Inflammatory macrophage (primary cell): ENCODE results near the gene CHPF2.

Experiments used
- DNase-seq, 2 donors: peaks; one replicate each; pipeline ENCODE4 v3.0.0-alpha.2; 2020 to 2022
- total RNA-seq, 18 experiments: gene quantifications; one replicate each; lab custom pipeline; 2026; ENCODE audit warnings: mixed read lengths in 6 of 18, inconsistent platforms in 2 of 18; lab: John Stamatoyannopoulos, UW

CHPF2 gene
- 31.2 to 125 (median 73.7) reads per million in 18 experiments for total RNA-seq

GRCh38 chr7:151232091-151232916, at the start of gene CHPF2:
Gene CHPF2, plus strand, starts transcription at chr7:151232483. Its CDS starts 1,529 bp downstream, at chr7:151234012.
- peak; percentile 90 to 93 for DNase-seq

GRCh38 chr7:151185762-151186639, 46.3 kb upstream of the CHPF2 start:
- DNase-seq: no peak

GRCh38 chr7:151186640-151187408, 45.5 kb upstream of the CHPF2 start, which contains the start of gene ASB10:
Gene ASB10, minus strand, starts transcription at chr7:151187250. Its CDS starts 120 bp downstream, at chr7:151187130.
- no peak for DNase-seq

GRCh38 chr7:151187409-151188251, 44.7 kb upstream of the CHPF2 start:
- DNase-seq: no peak

- DNase-seq: no peak
Measured at GRCh38 chr7:151188252-151188542, 44.1 kb upstream of the CHPF2 start.

GRCh38 chr7:151189038-151189437, 43.2 kb upstream of the CHPF2 start:
- DNase-seq: no peak

GRCh38 chr7:151191544-151191943, 40.7 kb upstream of the CHPF2 start:
- no peak for DNase-seq

GRCh38 chr7:151192002-151192539, 40.2 kb upstream of the CHPF2 start:
- no peak for DNase-seq

- no peak for DNase-seq
Measured at GRCh38 chr7:151193203-151193978, 38.9 kb upstream of the CHPF2 start.

- DNase-seq: no peak
Measured at GRCh38 chr7:151194188-151194587, 38.1 kb upstream of the CHPF2 start.

GRCh38 chr7:151195616-151196450, 36.5 kb upstream of the CHPF2 start:
- DNase-seq: no peak

- no peak for DNase-seq
Measured at GRCh38 chr7:151197932-151198331, 34.4 kb upstream of the CHPF2 start.

GRCh38 chr7:151198945-151199848, 33.1 kb upstream of the CHPF2 start:
- no peak for DNase-seq

GRCh38 chr7:151201344-151201743, 30.9 kb upstream of the CHPF2 start:
- no peak for DNase-seq

- no peak for DNase-seq
Measured at GRCh38 chr7:151201751-151202150, 30.5 kb upstream of the CHPF2 start.

GRCh38 chr7:151202836-151203235, 29.4 kb upstream of the CHPF2 start:
- no peak for DNase-seq

GRCh38 chr7:151204383-151205032, 27.8 kb upstream of the CHPF2 start:
- DNase-seq: no peak

GRCh38 chr7:151205730-151206129, 26.6 kb upstream of the CHPF2 start:
- no peak for DNase-seq
